Measurements from ENCODE around the gene TIMP2. TPM values are rescaled to one million over a fixed set of nuclear protein-coding genes. Genes with fewer than 3 reads are reported as not detected.

TIMP2 gene
- total and polyA plus RNA-seq, 2 experiments from 2014 or later = 10.6 to 22.5 TPM

DNA sequence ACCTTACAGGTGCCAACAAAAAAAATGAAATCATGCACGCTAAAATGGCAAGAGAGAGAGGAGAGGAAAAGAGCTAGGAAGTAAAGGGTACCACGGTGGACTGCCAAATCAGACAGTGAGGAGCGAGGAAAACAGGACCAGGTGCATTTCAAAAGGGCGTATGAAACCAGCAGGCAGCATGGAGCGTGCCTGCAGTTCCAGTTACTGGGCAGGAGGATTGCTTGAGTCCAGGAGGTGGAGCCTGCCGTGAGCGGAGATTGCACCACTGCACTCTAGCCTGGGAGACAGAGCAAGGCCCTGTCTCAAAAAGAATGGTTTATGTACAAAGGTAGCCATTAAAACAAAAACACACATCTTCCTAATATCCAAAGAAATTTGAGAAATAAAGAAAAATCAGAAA, 100.9 kb downstream of the TIMP2 start:
- ATAC-seq = no peak
- Histone ChIP-seq H3K4me3 (no peak overlapping the region), H2AFZ (no peak overlapping the region), H3K4me1 (ENCODE audit: insufficient read depth) (no peaks in the 10 kb centered on the region), H4K20me1 (replicated peaks; ENCODE audit: insufficient read depth) (peaks cover 41% of the 10 kb centered on the region), H3K27ac (ENCODE audit: low read depth) (no peak overlapping the region), H3K4me2 (no peak overlapping the region), H3K9me2 (ENCODE audit: insufficient read depth) (no peaks in the 10 kb centered on the region), H3K79me2 (replicated peaks; ENCODE audit: insufficient read depth) (peaks cover 21% of the 10 kb centered on the region), H3K36me3 (ENCODE audit: insufficient read depth) (peaks cover 42% of the 10 kb centered on the region), H3F3A (replicated peaks; ENCODE audit: low read depth) (no peaks in the 10 kb centered on the region), H3K27me3 (ENCODE audit: insufficient read depth) (no peaks in the 10 kb centered on the region)
- H3K27ac Mint-ChIP-seq = no peak overlapping the region
- no peaks in the 10 kb centered on the region for H3K4me1 Mint-ChIP-seq
- TF ChIP-seq ZNF114 (CRISPR knock-in tag; IDR thresholded peaks at IDR 0.05) = no peak
- TF ChIP-seq, protein P1, sequence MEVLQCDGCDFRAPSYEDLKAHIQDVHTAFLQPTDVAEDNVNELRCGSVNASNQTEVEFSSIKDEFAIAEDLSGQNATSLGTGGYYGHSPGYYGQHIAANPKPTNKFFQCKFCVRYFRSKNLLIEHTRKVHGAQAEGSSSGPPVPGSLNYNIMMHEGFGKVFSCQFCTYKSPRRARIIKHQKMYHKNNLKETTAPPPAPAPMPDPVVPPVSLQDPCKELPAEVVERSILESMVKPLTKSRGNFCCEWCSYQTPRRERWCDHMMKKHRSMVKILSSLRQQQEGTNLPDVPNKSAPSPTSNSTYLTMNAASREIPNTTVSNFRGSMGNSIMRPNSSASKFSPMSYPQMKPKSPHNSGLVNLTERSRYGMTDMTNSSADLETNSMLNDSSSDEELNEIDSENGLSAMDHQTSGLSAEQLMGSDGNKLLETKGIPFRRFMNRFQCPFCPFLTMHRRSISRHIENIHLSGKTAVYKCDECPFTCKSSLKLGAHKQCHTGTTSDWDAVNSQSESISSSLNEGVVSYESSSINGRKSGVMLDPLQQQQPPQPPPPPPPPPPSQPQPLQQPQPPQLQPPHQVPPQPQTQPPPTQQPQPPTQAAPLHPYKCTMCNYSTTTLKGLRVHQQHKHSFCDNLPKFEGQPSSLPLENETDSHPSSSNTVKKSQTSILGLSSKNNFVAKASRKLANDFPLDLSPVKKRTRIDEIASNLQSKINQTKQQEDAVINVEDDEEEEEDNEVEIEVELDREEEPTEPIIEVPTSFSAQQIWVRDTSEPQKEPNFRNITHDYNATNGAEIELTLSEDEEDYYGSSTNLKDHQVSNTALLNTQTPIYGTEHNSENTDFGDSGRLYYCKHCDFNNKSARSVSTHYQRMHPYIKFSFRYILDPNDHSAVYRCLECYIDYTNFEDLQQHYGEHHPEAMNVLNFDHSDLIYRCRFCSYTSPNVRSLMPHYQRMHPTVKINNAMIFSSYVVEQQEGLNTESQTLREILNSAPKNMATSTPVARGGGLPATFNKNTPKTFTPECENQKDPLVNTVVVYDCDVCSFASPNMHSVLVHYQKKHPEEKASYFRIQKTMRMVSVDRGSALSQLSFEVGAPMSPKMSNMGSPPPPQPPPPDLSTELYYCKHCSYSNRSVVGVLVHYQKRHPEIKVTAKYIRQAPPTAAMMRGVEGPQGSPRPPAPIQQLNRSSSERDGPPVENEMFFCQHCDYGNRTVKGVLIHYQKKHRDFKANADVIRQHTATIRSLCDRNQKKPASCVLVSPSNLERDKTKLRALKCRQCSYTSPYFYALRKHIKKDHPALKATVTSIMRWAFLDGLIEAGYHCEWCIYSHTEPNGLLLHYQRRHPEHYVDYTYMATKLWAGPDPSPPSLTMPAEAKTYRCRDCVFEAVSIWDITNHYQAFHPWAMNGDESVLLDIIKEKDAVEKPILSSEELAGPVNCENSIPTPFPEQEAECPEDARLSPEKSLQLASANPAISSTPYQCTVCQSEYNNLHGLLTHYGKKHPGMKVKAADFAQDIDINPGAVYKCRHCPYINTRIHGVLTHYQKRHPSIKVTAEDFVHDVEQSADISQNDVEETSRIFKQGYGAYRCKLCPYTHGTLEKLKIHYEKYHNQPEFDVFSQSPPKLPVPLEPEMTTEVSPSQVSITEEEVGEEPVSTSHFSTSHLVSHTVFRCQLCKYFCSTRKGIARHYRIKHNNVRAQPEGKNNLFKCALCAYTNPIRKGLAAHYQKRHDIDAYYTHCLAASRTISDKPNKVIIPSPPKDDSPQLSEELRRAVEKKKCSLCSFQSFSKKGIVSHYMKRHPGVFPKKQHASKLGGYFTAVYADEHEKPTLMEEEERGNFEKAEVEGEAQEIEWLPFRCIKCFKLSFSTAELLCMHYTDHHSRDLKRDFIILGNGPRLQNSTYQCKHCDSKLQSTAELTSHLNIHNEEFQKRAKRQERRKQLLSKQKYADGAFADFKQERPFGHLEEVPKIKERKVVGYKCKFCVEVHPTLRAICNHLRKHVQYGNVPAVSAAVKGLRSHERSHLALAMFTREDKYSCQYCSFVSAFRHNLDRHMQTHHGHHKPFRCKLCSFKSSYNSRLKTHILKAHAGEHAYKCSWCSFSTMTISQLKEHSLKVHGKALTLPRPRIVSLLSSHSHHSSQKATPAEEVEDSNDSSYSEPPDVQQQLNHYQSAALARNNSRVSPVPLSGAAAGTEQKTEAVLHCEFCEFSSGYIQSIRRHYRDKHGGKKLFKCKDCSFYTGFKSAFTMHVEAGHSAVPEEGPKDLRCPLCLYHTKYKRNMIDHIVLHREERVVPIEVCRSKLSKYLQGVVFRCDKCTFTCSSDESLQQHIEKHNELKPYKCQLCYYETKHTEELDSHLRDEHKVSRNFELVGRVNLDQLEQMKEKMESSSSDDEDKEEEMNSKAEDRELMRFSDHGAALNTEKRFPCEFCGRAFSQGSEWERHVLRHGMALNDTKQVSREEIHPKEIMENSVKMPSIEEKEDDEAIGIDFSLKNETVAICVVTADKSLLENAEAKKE (CRISPR knock-in tag; IDR thresholded peaks at IDR 0.05) = no peak
- H3K9me3 Mint-ChIP-seq = no peaks in the 10 kb centered on the region; the same call in 2 of the 3 replicates
- no peak overlapping the region for H3K4me3 Mint-ChIP-seq
- DNase-seq (ENCODE audit: low spot score) = no peak
- peaks cover 1% of the 10 kb centered on the region for H3K27me3 Mint-ChIP-seq (ENCODE audit: insufficient read depth, low read depth, poor library complexity)
- peaks cover 92% of the 10 kb centered on the region for H3K36me3 Mint-ChIP-seq (ENCODE audit: low read depth)

DNA sequence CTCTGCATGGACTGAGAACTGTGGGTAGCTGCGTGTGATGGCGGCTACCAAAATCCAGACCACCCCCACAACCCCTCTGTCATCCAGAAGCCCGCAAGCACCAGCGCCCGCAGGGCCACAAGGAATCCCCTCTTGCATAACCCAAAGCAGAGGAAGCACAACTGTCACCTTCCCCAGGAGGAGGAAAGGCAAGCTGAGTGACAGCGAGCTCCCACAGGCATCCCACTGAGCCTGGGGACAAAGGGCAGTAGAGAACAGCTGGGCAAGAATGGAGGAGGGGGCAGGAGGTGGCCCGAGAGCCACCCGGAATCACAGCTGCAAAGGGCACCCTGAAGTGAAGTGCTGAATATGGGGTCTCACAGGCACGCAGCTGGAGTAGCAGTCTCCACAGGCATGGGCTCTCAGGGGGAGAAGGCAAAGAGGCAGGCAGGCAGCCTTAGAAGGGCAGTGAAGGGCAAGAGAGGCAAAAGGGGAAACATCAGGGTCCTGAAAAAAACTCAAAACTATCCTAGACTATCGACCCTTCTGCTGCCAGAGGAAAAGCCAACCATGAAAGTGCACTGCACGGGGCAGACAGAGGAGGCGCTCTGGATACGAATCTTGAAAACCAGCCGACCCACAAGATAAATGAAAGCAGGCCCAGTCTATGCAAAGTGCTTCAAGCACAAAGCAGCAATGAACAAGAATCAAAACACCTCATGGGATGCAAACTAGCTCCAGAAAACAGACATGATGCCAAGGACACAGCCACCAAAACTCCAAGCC, 101.7 kb downstream of the TIMP2 start:
- no peak overlapping the region for H3K4me3 Mint-ChIP-seq
- DNase-seq (ENCODE audit: low spot score) (no peak), ATAC-seq (no peak)
- no peak for TF ChIP-seq ZNF114 (CRISPR knock-in tag; IDR thresholded peaks at IDR 0.05)
- TF ChIP-seq, protein P2, sequence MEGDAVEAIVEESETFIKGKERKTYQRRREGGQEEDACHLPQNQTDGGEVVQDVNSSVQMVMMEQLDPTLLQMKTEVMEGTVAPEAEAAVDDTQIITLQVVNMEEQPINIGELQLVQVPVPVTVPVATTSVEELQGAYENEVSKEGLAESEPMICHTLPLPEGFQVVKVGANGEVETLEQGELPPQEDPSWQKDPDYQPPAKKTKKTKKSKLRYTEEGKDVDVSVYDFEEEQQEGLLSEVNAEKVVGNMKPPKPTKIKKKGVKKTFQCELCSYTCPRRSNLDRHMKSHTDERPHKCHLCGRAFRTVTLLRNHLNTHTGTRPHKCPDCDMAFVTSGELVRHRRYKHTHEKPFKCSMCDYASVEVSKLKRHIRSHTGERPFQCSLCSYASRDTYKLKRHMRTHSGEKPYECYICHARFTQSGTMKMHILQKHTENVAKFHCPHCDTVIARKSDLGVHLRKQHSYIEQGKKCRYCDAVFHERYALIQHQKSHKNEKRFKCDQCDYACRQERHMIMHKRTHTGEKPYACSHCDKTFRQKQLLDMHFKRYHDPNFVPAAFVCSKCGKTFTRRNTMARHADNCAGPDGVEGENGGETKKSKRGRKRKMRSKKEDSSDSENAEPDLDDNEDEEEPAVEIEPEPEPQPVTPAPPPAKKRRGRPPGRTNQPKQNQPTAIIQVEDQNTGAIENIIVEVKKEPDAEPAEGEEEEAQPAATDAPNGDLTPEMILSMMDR (conservative IDR thresholded peaks at IDR 0.05; ENCODE audit: low read depth in 2 of 2) = peak; percentile 5 to 34; a peak in 2 of 4 replicates
- Histone ChIP-seq H3K4me1 (ENCODE audit: insufficient read depth) (no peaks in the 10 kb centered on the region), H2AFZ (no peak overlapping the region), H3K36me3 (ENCODE audit: insufficient read depth) (peaks cover 42% of the 10 kb centered on the region), H3K9me2 (ENCODE audit: insufficient read depth) (no peaks in the 10 kb centered on the region), H3K4me2 (no peak overlapping the region), H3F3A (replicated peaks; ENCODE audit: low read depth) (no peaks in the 10 kb centered on the region), H3K4me3 (no peak overlapping the region), H3K79me2 (replicated peaks; ENCODE audit: insufficient read depth) (peaks cover 15% of the 10 kb centered on the region), H3K27ac (ENCODE audit: low read depth) (no peak overlapping the region), H3K27me3 (ENCODE audit: insufficient read depth) (no peaks in the 10 kb centered on the region), H4K20me1 (replicated peaks; ENCODE audit: insufficient read depth) (peaks cover 35% of the 10 kb centered on the region)
- no peak overlapping the region; the same call in 1 of the 2 replicates for H3K27ac Mint-ChIP-seq
- peaks cover 92% of the 10 kb centered on the region for H3K36me3 Mint-ChIP-seq (ENCODE audit: low read depth)
- peaks cover 1% of the 10 kb centered on the region for H3K27me3 Mint-ChIP-seq (ENCODE audit: insufficient read depth, low read depth, poor library complexity)
- H3K9me3 Mint-ChIP-seq = no peaks in the 10 kb centered on the region; the same call in 2 of the 3 replicates
- H3K4me1 Mint-ChIP-seq = no peaks in the 10 kb centered on the region

All from GM23338 (cell line).